Vagina (tissue), 2 donors: ENCODE measurements around the gene VAV3. TPM values are rescaled to one million over a fixed set of nuclear protein-coding genes. Genes with fewer than 3 reads are reported as not detected.

Source experiments
- DNase-seq, 2 donors: peaks; one replicate each; pipeline ENCODE4 v3.0.0-alpha.2; 2017; ENCODE audit errors: extremely low spot score in 2 of 2
- H3K27ac ChIP-seq: fragments of 200-600 bp; sonication (generic); one replicate; pipeline ENCODE4 v1.5.1; 2019
- H3K27me3 ChIP-seq: fragments of 200-600 bp; sonication (generic); one replicate; pipeline ENCODE4 v1.5.1; 2019
- H3K36me3 ChIP-seq, 2 donors: fragments of 200-600 bp; sonication (generic); one replicate each; pipeline ENCODE4 v1.5.1; 2017 to 2019
- H3K4me1 ChIP-seq: fragments of 200-600 bp; sonication (generic); one replicate; pipeline ENCODE4 v1.5.1; 2019
- H3K4me3 ChIP-seq, 2 donors: fragments of 200-600 bp; sonication (generic); 1 replicate in 1 of 2; 2 replicates in 1 of 2; pipeline ENCODE4 v1.5.1; 2016 to 2019
- H3K9me3 ChIP-seq: fragments of 200-600 bp; sonication (generic); one replicate; pipeline ENCODE4 v1.5.1; 2019
- POLR2A ChIP-seq, 2 donors: fragments of 450-650 bp; IDR thresholded peaks; one replicate each; pipeline ENCODE4 v1.6.1; 2017; ENCODE audit warnings: antibody characterized with exemption in 2 of 2, mild to moderate bottlenecking in 2 of 2, moderate library complexity in 2 of 2
- POLR2AphosphoS5 ChIP-seq, 2 donors: sonication (generic); formaldehyde crosslinking; IDR thresholded peaks; one replicate each; pipeline ENCODE4 v1.9.0; 2017; ENCODE audit warnings: antibody characterized with exemption in 2 of 2, mild to moderate bottlenecking in 2 of 2, low read depth in 1 of 2; ENCODE audit not compliant: insufficient read depth in 1 of 2
- intact Hi-C: fragments of 100-400 bp; cut with DNase I; formaldehyde crosslinking; loops from one replicate; pipeline ENCODE4 v1.15.1; 2023
- total RNA-seq: library from RNA; depleted of rRNA; stranded (reverse); fragments of >200 nt; gene quantifications from one replicate; pipeline ENCODE4 v1.2.3, GENCODE V29; 2016
- TF ChIP-seq, protein P1 (sequence below), 3 experiments: fragments of 450-650 bp in 2 of 3; fragments of 200-600 bp in 1 of 3; sonication (generic) in 1 of 3; IDR thresholded peaks; one replicate each; pipeline ENCODE4 v1.5.1; 2017 to 2019; ENCODE audit warnings: antibody characterized with exemption in 3 of 3, mild to moderate bottlenecking in 2 of 3, moderate library complexity in 2 of 3

The VAV3 gene
- total RNA-seq, 1 donor from 2014 or later: 67.5 TPM

DNA sequence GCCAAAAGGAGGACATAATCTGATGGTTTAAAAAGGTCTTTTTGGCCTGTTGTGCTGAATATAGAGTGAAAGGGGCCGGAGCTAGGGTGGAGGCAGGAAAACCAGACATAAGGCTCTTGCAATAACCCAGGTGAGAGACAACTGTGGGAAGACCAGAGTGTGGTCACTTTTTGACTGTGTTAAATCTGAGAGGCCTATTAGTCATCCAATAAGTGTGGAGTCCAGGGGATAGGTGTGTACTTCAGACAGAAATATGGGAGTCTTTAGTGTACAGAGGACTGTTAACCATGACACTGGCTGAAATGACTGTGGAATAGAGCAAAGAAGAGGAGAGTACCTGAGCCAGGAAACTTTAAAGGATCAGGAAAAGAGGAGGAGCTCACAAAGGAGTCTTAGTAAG, 89.3 kb downstream of the VAV3 start:
- H3K27ac ChIP-seq: no peak overlapping the region
- no peaks in the 10 kb centered on the region for H3K36me3 ChIP-seq
- no peaks in the 10 kb centered on the region for H3K27me3 ChIP-seq
- H3K4me1 ChIP-seq: no peaks in the 10 kb centered on the region
- H3K9me3 ChIP-seq: no peaks in the 10 kb centered on the region
- no peak for DNase-seq
- no peak overlapping the region for H3K4me3 ChIP-seq
- intact Hi-C loops: no loop called here
- TF ChIP-seq POLR2AphosphoS5 (IDR thresholded peaks at IDR 0.05; ENCODE audit: insufficient read depth in 1 of 2, low read depth in 1 of 2): no peak
- TF ChIP-seq, protein P1, sequence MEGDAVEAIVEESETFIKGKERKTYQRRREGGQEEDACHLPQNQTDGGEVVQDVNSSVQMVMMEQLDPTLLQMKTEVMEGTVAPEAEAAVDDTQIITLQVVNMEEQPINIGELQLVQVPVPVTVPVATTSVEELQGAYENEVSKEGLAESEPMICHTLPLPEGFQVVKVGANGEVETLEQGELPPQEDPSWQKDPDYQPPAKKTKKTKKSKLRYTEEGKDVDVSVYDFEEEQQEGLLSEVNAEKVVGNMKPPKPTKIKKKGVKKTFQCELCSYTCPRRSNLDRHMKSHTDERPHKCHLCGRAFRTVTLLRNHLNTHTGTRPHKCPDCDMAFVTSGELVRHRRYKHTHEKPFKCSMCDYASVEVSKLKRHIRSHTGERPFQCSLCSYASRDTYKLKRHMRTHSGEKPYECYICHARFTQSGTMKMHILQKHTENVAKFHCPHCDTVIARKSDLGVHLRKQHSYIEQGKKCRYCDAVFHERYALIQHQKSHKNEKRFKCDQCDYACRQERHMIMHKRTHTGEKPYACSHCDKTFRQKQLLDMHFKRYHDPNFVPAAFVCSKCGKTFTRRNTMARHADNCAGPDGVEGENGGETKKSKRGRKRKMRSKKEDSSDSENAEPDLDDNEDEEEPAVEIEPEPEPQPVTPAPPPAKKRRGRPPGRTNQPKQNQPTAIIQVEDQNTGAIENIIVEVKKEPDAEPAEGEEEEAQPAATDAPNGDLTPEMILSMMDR (IDR thresholded peaks at IDR 0.05): no peak
- no peak for TF ChIP-seq POLR2A (IDR thresholded peaks at IDR 0.05)

DNA sequence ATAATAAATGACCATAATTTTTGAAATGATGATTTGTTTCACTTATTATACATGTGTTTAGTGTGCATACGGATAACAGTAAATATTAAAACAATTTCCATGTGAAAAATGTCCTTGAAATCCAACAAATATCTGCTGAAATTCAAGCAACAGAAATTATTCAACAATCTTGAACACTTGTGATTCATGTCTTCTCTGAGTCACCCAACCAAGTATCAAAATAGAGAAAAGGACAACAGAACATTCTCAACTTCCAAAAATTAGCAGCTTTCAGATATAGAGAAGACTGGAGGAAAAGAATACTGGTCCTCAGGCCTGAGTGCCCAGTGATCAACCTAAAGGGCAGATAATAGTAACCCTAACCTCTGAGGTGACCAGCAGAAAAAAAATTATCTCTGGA, 90.8 kb downstream of the VAV3 start:
- TF ChIP-seq, protein P1 (IDR thresholded peaks at IDR 0.05): no peak
- TF ChIP-seq POLR2AphosphoS5 (IDR thresholded peaks at IDR 0.05; ENCODE audit: insufficient read depth in 1 of 2, low read depth in 1 of 2) (no peak), POLR2A (IDR thresholded peaks at IDR 0.05) (no peak)
- Histone ChIP-seq H3K4me3 (no peak overlapping the region), H3K36me3 (no peaks in the 10 kb centered on the region), H3K27me3 (no peaks in the 10 kb centered on the region), H3K9me3 (no peaks in the 10 kb centered on the region), H3K4me1 (no peaks in the 10 kb centered on the region), H3K27ac (no peak overlapping the region)
- DNase-seq: no peak
- intact Hi-C loops: no loop called here

DNA sequence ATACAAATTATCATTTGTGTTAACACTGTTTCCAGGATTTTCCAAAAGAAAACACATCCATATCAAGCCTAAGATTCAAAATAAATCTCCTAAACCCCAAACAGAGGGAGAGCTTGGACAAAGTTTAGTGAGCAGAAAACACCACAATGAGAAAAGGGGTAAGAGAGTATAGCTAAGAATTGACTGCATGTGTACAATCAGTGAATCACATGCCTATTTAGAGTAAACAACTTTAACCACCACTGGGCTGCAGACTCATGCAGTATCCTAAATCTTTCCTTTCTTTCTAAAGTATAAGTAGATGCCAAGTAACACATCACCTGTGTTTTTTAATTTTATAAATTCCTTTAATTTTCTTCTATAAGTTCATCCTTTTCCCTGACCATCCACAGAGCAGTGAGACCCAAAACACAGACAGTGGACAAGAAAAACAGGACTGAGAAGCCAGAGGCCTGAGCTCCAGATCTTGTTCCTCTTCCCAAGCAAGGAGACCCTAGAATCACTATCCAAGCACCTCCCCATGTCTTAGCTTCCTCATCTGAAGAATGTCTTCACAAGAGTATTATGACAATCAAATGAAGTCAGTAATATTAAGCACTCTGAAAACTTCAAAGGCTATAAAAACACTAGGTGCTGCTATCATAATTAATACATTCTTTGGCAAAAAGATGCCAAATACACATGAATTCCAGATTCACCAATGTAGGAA, 93.1 kb downstream of the VAV3 start:
- no peak for DNase-seq
- TF ChIP-seq POLR2AphosphoS5 (IDR thresholded peaks at IDR 0.05; ENCODE audit: insufficient read depth in 1 of 2, low read depth in 1 of 2) (no peak), POLR2A (IDR thresholded peaks at IDR 0.05) (no peak)
- TF ChIP-seq, protein P1 (IDR thresholded peaks at IDR 0.05): no peak
- intact Hi-C loops: no loop called here
- no peak overlapping the region for H3K27ac ChIP-seq
- no peaks in the 10 kb centered on the region for H3K9me3 ChIP-seq
- no peaks in the 10 kb centered on the region for H3K4me1 ChIP-seq
- no peaks in the 10 kb centered on the region for H3K27me3 ChIP-seq
- no peaks in the 10 kb centered on the region for H3K36me3 ChIP-seq
- no peak overlapping the region for H3K4me3 ChIP-seq

DNA sequence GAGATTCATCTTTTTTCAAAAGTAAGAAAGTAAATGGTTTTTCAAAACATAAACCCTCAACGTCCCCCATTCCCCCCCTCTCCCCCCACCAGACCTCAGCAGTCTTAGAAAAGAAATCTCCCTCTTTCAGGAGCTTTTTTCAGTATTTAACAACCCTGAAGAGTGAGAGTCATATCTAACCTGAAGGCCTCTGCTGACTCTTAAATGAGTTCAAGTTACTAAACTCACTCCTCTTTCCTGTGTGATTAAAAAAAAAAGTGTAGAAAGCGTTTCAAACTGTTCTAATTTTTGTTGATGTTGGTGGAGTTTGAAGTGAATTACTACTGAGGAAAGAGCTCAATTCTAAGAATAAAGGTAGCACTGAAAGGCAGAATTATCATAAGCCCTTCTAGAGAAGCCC, 93.7 kb downstream of the VAV3 start:
- Histone ChIP-seq H3K9me3 (no peaks in the 10 kb centered on the region), H3K4me1 (no peaks in the 10 kb centered on the region), H3K27ac (no peak overlapping the region), H3K36me3 (no peaks in the 10 kb centered on the region), H3K4me3 (no peak overlapping the region), H3K27me3 (no peaks in the 10 kb centered on the region)
- TF ChIP-seq, protein P1 (IDR thresholded peaks at IDR 0.05): no peak
- TF ChIP-seq POLR2AphosphoS5 (IDR thresholded peaks at IDR 0.05; ENCODE audit: insufficient read depth in 1 of 2, low read depth in 1 of 2) (no peak), POLR2A (IDR thresholded peaks at IDR 0.05) (no peak)
- intact Hi-C loops: no loop called here
- no peak for DNase-seq

DNA sequence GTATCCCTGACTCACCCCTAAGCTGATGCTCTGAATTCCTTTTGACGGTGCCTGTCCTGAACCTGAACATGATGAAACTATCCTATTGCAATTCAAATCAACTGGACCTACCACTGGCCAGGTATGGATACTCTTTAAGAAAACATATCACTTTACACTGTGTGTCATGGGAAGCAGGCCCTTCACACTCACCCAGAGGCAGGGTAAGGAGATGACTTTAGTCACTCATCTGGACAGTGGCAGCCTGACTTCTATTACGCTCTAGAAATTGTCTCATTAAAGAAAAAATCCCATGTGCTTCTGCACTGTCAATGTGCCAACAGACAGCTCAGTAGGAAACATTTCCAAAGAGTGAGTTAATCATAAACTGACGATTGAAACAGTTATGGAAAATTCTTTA, 94.3 kb downstream of the VAV3 start:
- intact Hi-C loops: no loop called here
- H3K9me3 ChIP-seq: no peaks in the 10 kb centered on the region
- H3K27ac ChIP-seq: no peak overlapping the region
- TF ChIP-seq, protein P1 (IDR thresholded peaks at IDR 0.05): no peak
- no peak for TF ChIP-seq POLR2A (IDR thresholded peaks at IDR 0.05)
- TF ChIP-seq POLR2AphosphoS5 (IDR thresholded peaks at IDR 0.05; ENCODE audit: insufficient read depth in 1 of 2, low read depth in 1 of 2): no peak
- H3K4me1 ChIP-seq: no peaks in the 10 kb centered on the region
- no peaks in the 10 kb centered on the region for H3K27me3 ChIP-seq
- no peak overlapping the region for H3K4me3 ChIP-seq
- H3K36me3 ChIP-seq: no peaks in the 10 kb centered on the region
- no peak for DNase-seq
